Measurements from ENCODE around the gene BLM. TPM values are rescaled to one million over a fixed set of nuclear protein-coding genes. Genes with fewer than 3 reads are reported as not detected.

BLM gene
- total RNA-seq, 1 experiment from 2014 or later, result 24.6 TPM

DNA sequence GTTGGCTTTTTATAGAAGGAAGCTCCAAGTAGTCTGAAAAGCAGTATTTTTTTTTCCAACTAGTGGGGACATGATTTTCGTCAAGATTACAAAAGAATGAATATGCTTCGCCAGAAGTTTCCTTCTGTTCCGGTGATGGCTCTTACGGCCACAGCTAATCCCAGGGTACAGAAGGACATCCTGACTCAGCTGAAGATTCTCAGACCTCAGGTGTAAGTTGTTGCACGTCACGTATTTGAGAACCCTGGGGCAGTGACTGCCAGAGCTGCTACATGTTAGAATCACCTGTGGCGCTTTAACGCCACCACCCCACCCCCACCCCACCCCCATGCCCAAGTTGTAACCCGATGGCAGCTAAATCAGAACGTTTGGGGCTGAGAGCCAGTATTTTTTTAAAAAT lies 52.2 kb downstream of the BLM start:
- RAD21 ChIA-PET (ENCODE audit: low non-redundant PET in 1 of 2, low total read pairs in 2 of 2, uncharacterized antibody in 2 of 2, unreplicated experiment in 2 of 2), result no interaction called here
- POLR2A ChIA-PET, result no interaction called here
- no peaks in the 10 kb centered on the region for H3K27me3 ChIP-seq (ENCODE audit: insufficient read depth, low read length)
- TF ChIP-seq SRF (IDR thresholded peaks at IDR 0.05; ENCODE audit: low read depth) (no peak), EGR1 (IDR thresholded peaks at IDR 0.05; ENCODE audit: low read depth) (no peak), TCF7L2 (IDR thresholded peaks at IDR 0.05; ENCODE audit: borderline replicate concordance, extremely low read depth, insufficient read depth, insufficient read length) (no peak), POLR2AphosphoS5 (IDR thresholded peaks at IDR 0.05; ENCODE audit: low read depth, low read length) (no peak), ATF3 (IDR thresholded peaks at IDR 0.05) (no peak), FOSL1 (IDR thresholded peaks at IDR 0.05; ENCODE audit: low read depth) (no peak)
- TF ChIP-seq, protein P1, sequence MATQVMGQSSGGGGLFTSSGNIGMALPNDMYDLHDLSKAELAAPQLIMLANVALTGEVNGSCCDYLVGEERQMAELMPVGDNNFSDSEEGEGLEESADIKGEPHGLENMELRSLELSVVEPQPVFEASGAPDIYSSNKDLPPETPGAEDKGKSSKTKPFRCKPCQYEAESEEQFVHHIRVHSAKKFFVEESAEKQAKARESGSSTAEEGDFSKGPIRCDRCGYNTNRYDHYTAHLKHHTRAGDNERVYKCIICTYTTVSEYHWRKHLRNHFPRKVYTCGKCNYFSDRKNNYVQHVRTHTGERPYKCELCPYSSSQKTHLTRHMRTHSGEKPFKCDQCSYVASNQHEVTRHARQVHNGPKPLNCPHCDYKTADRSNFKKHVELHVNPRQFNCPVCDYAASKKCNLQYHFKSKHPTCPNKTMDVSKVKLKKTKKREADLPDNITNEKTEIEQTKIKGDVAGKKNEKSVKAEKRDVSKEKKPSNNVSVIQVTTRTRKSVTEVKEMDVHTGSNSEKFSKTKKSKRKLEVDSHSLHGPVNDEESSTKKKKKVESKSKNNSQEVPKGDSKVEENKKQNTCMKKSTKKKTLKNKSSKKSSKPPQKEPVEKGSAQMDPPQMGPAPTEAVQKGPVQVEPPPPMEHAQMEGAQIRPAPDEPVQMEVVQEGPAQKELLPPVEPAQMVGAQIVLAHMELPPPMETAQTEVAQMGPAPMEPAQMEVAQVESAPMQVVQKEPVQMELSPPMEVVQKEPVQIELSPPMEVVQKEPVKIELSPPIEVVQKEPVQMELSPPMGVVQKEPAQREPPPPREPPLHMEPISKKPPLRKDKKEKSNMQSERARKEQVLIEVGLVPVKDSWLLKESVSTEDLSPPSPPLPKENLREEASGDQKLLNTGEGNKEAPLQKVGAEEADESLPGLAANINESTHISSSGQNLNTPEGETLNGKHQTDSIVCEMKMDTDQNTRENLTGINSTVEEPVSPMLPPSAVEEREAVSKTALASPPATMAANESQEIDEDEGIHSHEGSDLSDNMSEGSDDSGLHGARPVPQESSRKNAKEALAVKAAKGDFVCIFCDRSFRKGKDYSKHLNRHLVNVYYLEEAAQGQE (IDR thresholded peaks at IDR 0.05; ENCODE audit: low read depth), result no peak
- peaks cover 12 to 20% of the 10 kb centered on the region in 2 experiments for H3K36me3 ChIP-seq (ENCODE audit: control insufficient read depth in 1 of 2, insufficient read depth in 2 of 2, low read length in 2 of 2)
- BruUV-seq (replicated peaks), result no TSS peak
- H3K9me2 ChIP-seq (ENCODE audit: insufficient read depth), result no peaks in the 10 kb centered on the region
- CTCF ChIA-PET, result interaction anchor here (0.6 kb wide), 1 partner anchor 53 kb away, joined by 3 read pairs; the partner anchor contains the start of gene BLM
- no peak overlapping the region for H3K4me2 ChIP-seq (ENCODE audit: low read length)
- H3K79me2 ChIP-seq (ENCODE audit: insufficient read depth, low read length), result no peaks in the 10 kb centered on the region; the same call in 1 of the 2 replicates
- H2AFZ ChIP-seq (ENCODE audit: low read depth, low read length, poor library complexity, severe bottlenecking), result no peak overlapping the region
- no peaks in the 10 kb centered on the region for H3K9me3 ChIP-seq (ENCODE audit: control insufficient read depth in 1 of 2, insufficient read depth in 1 of 2, low read depth in 1 of 2, low read length in 2 of 2)
- no peak overlapping the region for H3K27ac ChIP-seq (ENCODE audit: low read depth, low read length)
- no peaks in the 10 kb centered on the region for H4K20me1 ChIP-seq (ENCODE audit: insufficient read depth)
- DNase-seq (ENCODE audit: low read depth, low spot score) (no peak), ATAC-seq (no peak)
- no peak overlapping the region for H3K4me3 ChIP-seq (replicated peaks in 1 of 2; ENCODE audit: low read depth in 1 of 2, low read length in 2 of 2)
- H3K9ac ChIP-seq (ENCODE audit: low read length), result no peak overlapping the region
- intact Hi-C loops (cut with micrococcal nuclease), result no loop called here
- H3K4me1 ChIP-seq (ENCODE audit: control insufficient read depth in 1 of 2, insufficient read depth in 2 of 2, low read length in 2 of 2), result peaks cover 5 to 29% of the 10 kb centered on the region in 2 experiments; a peak in 3 of 4 replicates

Measured in HCT116 (cell line).